ENCODE measurements around the gene WNK2. TPM values are rescaled to one million over a fixed set of nuclear protein-coding genes. Genes with fewer than 3 reads are reported as not detected.
A peak's percentile ranks its signal among the peaks of the same experiment; 100 is the strongest.

The WNK2 gene
- total RNA-seq, 1 donor from 2014 or later, result 123 TPM

GRCh38 chr9:93278144-93278543 is 94.2 kb downstream of the WNK2 start:
- DNase-seq (ENCODE audit: low spot score), result no peak
- intact Hi-C loops (cut with DNase I), result no loop called here

- intact Hi-C loops (cut with DNase I), result no loop called here
- DNase-seq (ENCODE audit: low spot score), result no peak
These were observed 96.8 kb downstream of the WNK2 start for GRCh38 chr9:93280661-93281259.

DNA sequence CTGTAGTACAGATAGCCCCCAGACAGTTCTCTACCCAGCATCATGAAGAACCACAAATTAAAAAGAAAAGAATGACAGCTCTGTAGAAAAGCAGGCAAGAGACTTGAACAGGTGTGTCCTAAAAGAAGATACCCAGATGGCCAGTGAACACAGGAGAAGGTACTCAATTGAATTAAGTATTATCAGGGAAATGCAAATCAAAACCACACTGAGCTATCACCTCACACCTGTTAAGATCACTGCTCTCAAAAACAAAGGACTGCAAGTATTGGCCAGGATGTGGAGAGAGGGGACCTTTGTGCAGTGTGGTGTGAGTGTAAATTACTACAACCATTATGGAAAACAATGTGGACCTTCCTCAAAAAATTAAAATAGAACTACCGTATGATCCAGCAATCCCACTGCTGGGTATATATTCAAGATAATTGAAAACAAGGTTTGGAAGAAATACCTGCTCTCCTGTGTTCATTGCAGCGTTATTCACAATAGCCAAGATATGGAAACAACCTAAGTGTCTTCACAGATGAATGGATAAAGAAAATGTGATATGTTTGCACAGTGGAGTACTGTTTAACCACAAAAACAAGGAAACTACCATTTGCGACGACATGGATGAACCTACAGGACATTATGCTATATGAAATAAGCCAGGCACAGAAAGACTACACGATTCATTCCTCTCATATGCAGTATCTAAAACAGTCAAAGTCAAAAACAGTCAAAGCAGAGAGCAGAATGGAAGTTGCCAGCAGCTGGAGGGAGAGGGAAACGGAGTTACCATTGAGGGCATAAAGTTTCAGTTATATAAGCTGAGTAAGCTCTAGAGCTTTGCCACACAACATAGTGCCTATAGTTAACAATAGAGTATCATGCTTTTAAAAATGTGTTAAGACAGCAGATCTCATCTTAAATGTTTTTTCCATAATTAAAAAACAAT is 102.6 kb downstream of the WNK2 start:
- intact Hi-C loops (cut with DNase I), result no loop called here
- no peak for DNase-seq (ENCODE audit: low spot score)

GRCh38 chr9:93287189-93287552 is 103.2 kb downstream of the WNK2 start:
- DNase-seq (ENCODE audit: low spot score), result no peak

DNA sequence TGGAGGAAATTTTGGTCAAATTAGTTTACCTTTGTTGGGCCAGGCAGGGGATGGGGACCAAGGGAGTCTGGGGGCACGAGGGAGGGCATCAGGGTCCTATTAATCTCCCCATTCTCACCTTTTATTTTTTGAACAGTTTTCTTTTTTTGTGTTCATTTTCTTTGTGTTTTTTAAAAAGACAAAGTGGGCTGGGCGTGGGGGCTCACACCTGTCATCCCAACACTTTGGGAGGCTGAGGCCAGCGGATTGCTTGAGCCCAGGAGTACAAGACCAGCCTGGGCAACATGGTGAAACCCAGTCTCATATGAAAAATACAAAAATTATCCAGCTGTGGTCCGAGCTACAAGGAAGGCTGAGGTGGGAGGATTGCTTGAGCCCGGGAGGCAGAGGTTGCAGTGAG is 103.7 kb downstream of the WNK2 start:
- no peak for DNase-seq (ENCODE audit: low spot score)
- intact Hi-C loops (cut with DNase I), result no loop called here

More at GRCh38 chr9:93287189-93287552, 103.2 kb downstream of the WNK2 start:
- intact Hi-C loops (cut with DNase I), result no loop called here

GRCh38 chr9:93288341-93288740 is 104.4 kb downstream of the WNK2 start:
- intact Hi-C loops (cut with DNase I), result no loop called here
- DNase-seq (ENCODE audit: low spot score), result no peak

DNA sequence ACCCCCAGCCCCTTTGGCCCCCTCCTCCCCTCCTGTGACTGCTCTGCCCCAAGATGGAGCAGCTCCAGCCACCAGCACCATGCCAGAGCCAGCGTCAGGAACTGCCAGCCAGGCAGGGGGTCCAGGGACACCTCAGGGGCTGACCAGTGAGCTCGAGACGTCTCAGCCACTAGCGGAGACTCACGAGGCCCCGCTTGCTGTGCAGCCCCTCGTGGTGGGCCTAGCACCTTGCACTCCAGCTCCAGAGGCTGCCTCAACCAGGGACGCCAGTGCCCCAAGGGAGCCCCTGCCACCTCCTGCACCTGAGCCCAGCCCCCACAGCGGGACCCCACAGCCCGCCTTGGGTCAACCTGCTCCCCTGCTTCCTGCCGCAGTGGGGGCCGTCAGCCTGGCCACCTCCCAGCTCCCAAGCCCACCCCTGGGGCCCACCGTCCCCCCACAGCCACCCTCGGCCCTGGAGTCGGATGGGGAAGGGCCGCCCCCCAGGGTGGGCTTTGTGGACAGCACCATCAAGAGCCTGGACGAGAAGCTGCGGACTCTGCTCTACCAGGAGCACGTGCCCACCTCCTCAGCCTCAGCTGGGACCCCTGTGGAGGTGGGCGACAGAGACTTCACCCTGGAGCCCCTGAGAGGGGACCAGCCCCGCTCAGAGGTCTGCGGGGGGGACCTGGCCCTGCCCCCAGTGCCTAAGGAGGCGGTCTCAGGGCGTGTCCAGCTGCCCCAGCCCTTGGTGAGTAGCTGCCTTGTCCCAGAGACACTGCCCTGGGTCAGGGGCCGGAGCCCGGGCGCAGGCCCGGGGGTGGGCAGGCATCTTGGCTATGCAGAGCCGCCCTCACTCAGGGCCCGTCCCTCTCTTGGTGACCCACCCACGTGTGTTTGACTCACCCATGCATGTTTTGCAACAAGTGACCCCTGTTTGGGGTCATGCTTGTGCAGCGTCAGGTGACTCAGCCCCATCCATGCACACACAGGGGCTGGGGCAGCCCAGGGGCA is 105.2 kb downstream of the WNK2 start:
- intact Hi-C loops (cut with DNase I), result no loop called here
- DNase-seq (ENCODE audit: low spot score), result peak; percentile 73

- no peak for DNase-seq (ENCODE audit: low spot score)
- intact Hi-C loops (cut with DNase I), result no loop called here
These were observed 106.8 kb downstream of the WNK2 start for GRCh38 chr9:93290495-93291434.

DNA sequence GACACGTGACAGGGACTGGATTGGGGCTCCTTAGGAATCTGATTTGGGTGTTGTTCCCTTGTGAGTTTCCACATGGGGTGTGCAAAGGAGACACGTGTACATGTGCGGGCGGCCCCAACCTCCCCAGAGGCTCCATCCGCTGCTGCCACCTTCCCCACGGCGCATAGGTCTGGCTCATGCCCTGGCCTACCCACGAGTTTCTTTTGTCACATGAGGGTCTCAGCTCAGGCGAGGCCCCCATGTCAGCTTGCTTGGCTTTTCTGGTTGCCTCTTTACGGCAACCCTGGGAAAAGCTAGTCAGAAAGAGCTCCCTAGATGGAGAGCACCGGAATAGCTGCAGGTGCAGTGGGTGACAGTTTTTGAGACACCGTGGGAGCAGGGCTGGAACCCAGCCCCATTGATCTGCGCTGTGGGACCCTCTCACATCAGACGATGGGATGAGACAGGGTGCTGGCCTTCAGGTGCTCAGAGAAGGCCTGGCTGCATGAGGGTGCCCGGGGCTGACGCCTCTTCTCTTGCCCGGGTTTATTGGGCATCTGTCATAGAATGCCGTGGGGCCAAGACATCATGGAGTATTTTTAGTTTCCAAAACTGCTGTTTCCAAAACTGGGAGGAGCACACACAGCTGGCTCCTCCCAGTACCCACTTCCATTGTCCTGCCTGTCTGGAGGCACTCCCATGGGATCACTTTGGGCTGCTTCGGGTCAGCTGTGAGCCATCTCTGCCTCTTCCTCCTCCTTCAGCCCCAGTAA is 107.8 kb downstream of the WNK2 start:
- DNase-seq (ENCODE audit: low spot score), result no peak
- intact Hi-C loops (cut with DNase I), result no loop called here

DNA sequence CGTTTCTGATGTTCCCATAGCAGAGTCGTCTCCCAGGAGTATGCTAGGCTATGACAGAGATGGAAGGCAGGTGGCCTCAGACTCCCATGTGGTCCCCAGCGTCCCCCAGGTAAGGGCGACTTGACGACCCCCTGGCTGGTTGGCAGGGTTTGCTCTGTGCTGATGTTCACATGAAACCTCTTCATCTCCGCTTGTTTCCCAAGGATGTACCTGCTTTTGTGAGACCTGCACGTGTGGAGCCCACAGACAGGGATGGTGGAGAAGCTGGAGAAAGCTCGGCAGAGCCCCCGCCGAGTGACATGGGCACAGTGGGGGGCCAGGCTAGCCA is 108.3 kb downstream of the WNK2 start:
- intact Hi-C loops (cut with DNase I), result no loop called here
- no peak for DNase-seq (ENCODE audit: low spot score)

- intact Hi-C loops (cut with DNase I), result no loop called here
- no peak for DNase-seq (ENCODE audit: low spot score)
These were observed 108.9 kb downstream of the WNK2 start for GRCh38 chr9:93292664-93293328.

GRCh38 chr9:93294011-93294410 is 110.1 kb downstream of the WNK2 start:
- intact Hi-C loops (cut with DNase I), result no loop called here
- no peak for DNase-seq (ENCODE audit: low spot score)

DNA sequence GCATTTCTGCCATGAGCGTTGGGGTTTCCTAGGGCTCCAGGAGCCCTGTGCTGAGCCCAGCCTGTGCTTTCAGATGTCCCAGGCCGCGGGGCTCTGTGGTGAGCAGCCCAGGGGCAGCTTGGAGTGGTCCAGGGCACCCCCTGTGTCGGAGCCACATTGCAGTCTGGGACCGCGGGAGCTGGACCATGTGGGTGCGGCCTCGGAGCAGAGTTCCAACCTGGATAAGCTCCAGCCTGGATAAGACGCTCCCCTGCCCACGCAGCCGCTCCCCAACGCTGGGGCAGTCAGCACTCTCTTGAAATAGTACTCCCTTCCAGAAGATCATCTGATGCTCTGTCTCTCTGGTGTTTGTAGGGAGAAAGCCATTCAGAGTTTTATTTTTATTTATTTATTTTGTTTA is 111.1 kb downstream of the WNK2 start:
- peak; percentile 83 for DNase-seq (ENCODE audit: low spot score)
- intact Hi-C loops (cut with DNase I), result no loop called here

DNA sequence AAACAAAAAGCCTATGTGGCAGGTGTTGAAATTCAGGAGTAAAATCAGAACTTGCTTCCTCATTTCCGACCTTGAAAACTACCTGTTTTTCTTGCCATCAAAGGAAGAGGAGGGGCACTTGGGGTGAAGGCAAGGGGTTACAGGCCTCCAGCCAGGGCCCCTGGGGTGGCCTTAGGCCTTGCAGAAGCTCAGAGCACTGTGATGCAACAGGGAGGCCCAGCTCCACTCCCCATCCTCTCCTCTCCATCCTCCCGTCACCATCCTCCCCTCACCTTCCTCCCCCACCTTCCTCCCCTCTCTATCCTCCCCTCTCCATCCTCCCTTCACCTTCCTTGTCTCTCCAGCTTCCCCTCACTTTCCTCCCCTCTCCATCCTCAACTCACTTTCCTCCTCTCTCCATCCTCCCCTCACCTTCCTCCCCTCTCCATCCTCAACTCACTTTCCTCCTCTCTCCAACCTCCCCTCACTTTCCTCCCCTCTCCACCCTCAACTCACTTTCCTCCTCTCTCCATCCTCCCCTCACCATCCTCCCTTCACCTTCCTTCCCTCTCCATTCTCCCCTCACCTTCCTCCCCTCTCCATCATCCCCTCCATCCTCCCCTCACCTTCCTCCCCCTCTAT is 111.6 kb downstream of the WNK2 start:
- intact Hi-C loops (cut with DNase I), result no loop called here
- peak; percentile 81 for DNase-seq (ENCODE audit: low spot score)

DNA sequence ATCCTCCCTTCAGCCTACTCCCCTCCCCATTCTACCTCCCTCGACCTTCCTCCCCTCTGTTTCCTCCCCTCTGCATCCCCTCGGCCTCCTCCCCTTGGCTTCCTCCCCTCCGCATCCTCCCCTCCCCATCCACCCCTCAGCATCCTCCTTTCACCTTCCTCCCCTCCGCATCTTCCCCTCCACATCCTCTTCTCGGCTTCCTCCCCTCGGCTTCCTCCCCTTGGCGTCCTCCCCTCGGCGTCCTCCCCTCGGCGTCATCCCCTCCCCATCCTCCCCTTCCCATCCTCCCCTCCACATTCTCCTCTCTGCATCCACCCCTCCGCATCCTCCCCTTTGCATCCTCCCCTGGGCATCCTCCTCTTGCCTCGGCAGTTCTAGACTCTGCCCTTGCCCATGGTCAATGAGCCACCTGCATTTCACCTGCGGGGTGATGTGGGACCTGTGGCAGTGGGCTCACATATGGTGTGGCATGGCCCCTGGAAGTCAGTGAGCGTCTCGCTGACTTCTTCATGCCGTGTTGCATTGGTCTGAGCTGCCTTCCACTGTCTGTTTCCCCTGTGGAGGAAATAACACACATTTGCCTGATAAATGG is 113.0 kb downstream of the WNK2 start:
- DNase-seq (ENCODE audit: low spot score), result no peak
- intact Hi-C loops (cut with DNase I), result no loop called here

- intact Hi-C loops (cut with DNase I), result no loop called here
- peak; percentile 73 for DNase-seq (ENCODE audit: low spot score)
These were observed 113.9 kb downstream of the WNK2 start for GRCh38 chr9:93297659-93298497.

Data from cardiac septum (tissue), 1 donor.